Measurements from ENCODE around the gene SLC25A21.

SLC25A21 gene

DNA sequence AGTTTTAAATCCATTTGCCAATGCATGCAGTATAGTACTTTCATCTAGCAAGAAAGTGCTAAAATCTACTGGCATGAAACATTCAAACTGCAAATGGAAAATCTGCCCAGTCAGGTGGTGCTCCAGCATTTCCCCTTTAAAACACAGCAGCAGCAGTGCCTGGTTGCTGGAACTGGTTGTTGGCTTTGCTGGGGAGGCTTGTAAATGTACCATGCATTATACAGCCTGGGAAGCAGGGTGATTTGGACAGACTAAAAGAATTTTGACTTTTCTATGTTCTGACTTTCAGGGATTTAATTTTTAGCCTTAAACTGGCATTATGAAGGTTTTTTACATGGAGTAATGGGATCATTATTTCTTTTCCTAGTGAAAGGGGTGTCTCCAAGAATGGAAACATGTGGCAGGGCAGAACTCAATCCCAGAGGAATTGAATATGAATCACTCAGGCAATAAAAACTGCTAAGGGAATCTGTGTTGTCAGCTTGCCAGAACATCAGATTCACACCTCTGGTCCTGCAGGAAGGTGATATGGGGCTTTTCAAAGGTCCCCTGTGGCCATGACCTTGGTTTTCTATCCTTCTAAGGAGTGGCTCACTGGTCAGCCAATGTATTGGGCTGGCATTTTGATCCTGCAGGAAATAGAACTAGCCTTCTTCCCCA lies 519.7 kb downstream of the SLC25A21 start:
- H3K36me3 Mint-ChIP-seq (ENCODE audit: low read depth) = peaks cover 5% of the 10 kb centered on the region
- H3K9me3 Mint-ChIP-seq = peaks cover 6% of the 10 kb centered on the region
- no peak overlapping the region for H3K27ac Mint-ChIP-seq
- no peak overlapping the region for H3K4me3 Mint-ChIP-seq
- H3K27me3 Mint-ChIP-seq = peaks cover 90% of the 10 kb centered on the region
- H3K4me1 Mint-ChIP-seq (ENCODE audit: low read depth) = peaks cover 27% of the 10 kb centered on the region

- no peak overlapping the region for H3K27ac Mint-ChIP-seq
- H3K9me3 Mint-ChIP-seq = peaks cover 3% of the 10 kb centered on the region
- no peak overlapping the region for H3K4me3 Mint-ChIP-seq
- H3K4me1 Mint-ChIP-seq (ENCODE audit: low read depth) = peaks cover 4% of the 10 kb centered on the region
- peaks cover 85% of the 10 kb centered on the region for H3K27me3 Mint-ChIP-seq
- no peaks in the 10 kb centered on the region for H3K36me3 Mint-ChIP-seq (ENCODE audit: low read depth)
These were observed 522.3 kb downstream of the SLC25A21 start for GRCh38 chr14:36649872-36650650.

- peaks cover 3% of the 10 kb centered on the region for H3K4me1 Mint-ChIP-seq (ENCODE audit: low read depth)
- H3K36me3 Mint-ChIP-seq (ENCODE audit: low read depth) = no peaks in the 10 kb centered on the region
- H3K27ac Mint-ChIP-seq = no peak overlapping the region
- H3K4me3 Mint-ChIP-seq = peak overlapping the region; percentile 17
- peaks cover 68% of the 10 kb centered on the region for H3K27me3 Mint-ChIP-seq
- H3K9me3 Mint-ChIP-seq = peaks cover 3% of the 10 kb centered on the region
These were observed 524.3 kb downstream of the SLC25A21 start for GRCh38 chr14:36647824-36648753.

- Mint-ChIP-seq H3K27me3 (peaks cover 62% of the 10 kb centered on the region), H3K9me3 (peaks cover 3% of the 10 kb centered on the region), H3K4me1 (ENCODE audit: low read depth) (peaks cover 3% of the 10 kb centered on the region), H3K4me3 (no peak overlapping the region), H3K27ac (no peak overlapping the region), H3K36me3 (ENCODE audit: low read depth) (no peaks in the 10 kb centered on the region)
These were observed 525.0 kb downstream of the SLC25A21 start for GRCh38 chr14:36647417-36647823.

DNA sequence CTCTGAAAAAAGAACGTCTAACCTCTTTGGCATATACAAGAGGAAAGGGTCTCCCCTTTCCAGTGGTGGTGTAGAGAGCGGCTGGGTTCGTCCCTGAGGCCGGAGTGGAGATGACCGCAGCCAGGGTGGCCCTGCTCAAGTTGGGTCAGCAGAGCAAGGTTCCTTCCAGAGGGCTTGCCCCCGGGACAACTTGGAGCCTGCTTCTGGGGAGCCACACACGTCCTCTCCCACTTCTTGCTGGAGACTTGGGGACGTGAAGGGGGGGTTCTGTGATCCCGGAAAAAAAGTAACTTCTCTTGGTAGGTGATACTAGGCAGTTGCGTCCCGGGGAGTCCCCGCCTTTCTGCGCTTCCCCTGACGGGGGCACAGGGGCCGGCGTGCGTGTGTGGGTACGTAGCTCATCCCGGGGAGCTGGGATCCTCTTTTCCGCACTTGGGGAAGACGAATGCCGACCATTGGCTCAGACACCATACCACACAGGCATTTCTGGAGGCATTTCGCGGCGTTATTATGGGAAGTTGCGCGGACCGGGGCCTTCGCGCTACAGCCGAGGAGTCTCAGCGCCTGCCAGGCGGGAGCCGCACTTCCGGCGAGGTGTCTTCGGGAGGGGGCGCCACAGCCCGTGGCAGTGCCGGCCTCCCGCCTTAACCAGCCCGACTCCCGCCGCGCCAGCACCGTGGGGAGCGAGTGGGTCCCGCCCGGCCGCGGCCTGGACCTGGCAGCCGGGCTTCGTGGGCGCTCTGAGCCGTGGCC lies 525.6 kb downstream of the SLC25A21 start:
- Mint-ChIP-seq H3K4me1 (ENCODE audit: low read depth) (peaks cover 3% of the 10 kb centered on the region), H3K36me3 (ENCODE audit: low read depth) (no peaks in the 10 kb centered on the region), H3K9me3 (peaks cover 3% of the 10 kb centered on the region), H3K27ac (no peak overlapping the region), H3K27me3 (peaks cover 58% of the 10 kb centered on the region), H3K4me3 (no peak overlapping the region)

GRCh38 chr14:36633580-36633979 lies 538.8 kb downstream of the SLC25A21 start:
- Mint-ChIP-seq H3K4me1 (ENCODE audit: low read depth) (no peaks in the 10 kb centered on the region), H3K27ac (no peak overlapping the region), H3K9me3 (no peaks in the 10 kb centered on the region), H3K27me3 (peaks cover 16% of the 10 kb centered on the region), H3K36me3 (ENCODE audit: low read depth) (no peaks in the 10 kb centered on the region), H3K4me3 (no peak overlapping the region)

Data from stimulated activated naive CD8-positive, alpha-beta T cell treated with anti-CD3 and anti-CD28 coated beads, Interleukin-15, Interleukin-2, amounts not matched to agents 100 ng/mL and 50 ng/mL, for 24 hours (primary cell).